ENCODE measurements around the gene OR51A4. TPM values are rescaled to one million over a fixed set of nuclear protein-coding genes. Genes with fewer than 3 reads are reported as not detected.

The OR51A4 gene, protein sequence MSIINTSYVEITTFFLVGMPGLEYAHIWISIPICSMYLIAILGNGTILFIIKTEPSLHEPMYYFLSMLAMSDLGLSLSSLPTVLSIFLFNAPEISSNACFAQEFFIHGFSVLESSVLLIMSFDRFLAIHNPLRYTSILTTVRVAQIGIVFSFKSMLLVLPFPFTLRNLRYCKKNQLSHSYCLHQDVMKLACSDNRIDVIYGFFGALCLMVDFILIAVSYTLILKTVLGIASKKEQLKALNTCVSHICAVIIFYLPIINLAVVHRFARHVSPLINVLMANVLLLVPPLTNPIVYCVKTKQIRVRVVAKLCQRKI
- not detected in 2 replicates for total RNA-seq (2011; cell fraction: chromatin; rRNA removed; ENCODE audit: low replicate concordance)
- not detected in 2 replicates for total RNA-seq (2011; cell fraction: nucleolus; rRNA removed)
- not detected in 2 replicates for total RNA-seq (2011; cell fraction: nucleoplasm; rRNA removed)
- not detected in 2 replicates for total RNA-seq (2014; rRNA removed)
- not detected in 2 replicates for total RNA-seq (2014; rRNA removed; fragmentation: Illumina TruSeq; extraction: Trizol)
- total RNA-seq (2015; rRNA removed; fragmentation: Illumina TruSeq; extraction: Trizol): not detected in 2 replicates
- not detected in 2 replicates for total RNA-seq (2021)
- polyA plus RNA-seq (2011; rRNA removed): not detected in 2 replicates
- polyA plus RNA-seq (2011; cell fraction: cytosol; rRNA removed): not detected in 2 replicates
- not detected in 2 replicates for polyA plus RNA-seq (2011; cell fraction: nucleus; rRNA removed)
- not detected in 2 replicates for polyA plus RNA-seq (2012)
- polyA plus RNA-seq (2014; fragmentation: Illumina TruSeq; extraction: Trizol): not detected in 2 replicates
- not detected for polyA plus RNA-seq (2014; fragmentation: Nextera tagmentation; extraction: Ambion mirVana)
- not detected in 2 replicates for polyA plus RNA-seq (2014; rRNA removed)
- not detected in 2 replicates for polyA minus RNA-seq (2011; rRNA and poly(A)+ RNA removed)
- polyA minus RNA-seq (2011; cell fraction: cytosol; rRNA and poly(A)+ RNA removed): not detected in 2 replicates
- polyA minus RNA-seq (2011; cell fraction: nucleus; rRNA and poly(A)+ RNA removed): not detected in 2 replicates
- not detected for Bru-seq, nascent RNA
- not detected for BruChase-seq, experiment 1, labeled RNA remaining after a 2-hour chase
- BruChase-seq, experiment 2, labeled RNA remaining after a 6-hour chase: not detected
- long read RNA-seq, experiment 1: 0 reads
- long read RNA-seq, experiment 2: 0 reads
- long read RNA-seq, experiment 3: 0 reads

DNA sequence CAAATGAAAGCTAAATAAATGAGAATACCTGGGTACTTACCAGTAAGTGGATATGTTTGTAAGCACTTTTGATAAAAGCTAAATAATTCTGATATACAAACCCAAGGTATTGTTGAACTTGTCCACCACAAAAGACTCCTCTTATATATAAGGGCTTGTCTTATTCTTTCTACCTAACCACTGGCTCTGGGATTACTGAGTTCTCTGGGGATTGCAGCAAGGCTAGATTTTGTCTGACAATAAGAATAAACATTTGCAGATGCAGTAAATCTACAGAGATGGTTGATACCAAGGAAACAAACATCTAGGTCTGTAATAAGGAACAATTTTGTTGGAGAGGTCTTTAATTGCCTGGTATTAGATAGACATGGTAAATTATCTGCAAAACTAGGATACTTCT is at the start of gene OR51A4:
TSS of gene OR51A4 (minus strand) at position 101 of the 400 bp plus-strand sequence. CDS start 505 bp downstream, outside the sequence.
- TF ChIP-seq YBX1 (IDR thresholded peaks at IDR 0.05): no peak
- no peak for TF ChIP-seq PURB (CRISPR knock-in tag; IDR thresholded peaks at IDR 0.05; ENCODE audit: low read depth)
- no TSS peak for BruUV-seq (replicated peaks)
- ATAC-seq (no peak), FAIRE-seq (no peak), DNase-seq (ENCODE audit: extremely low read depth in 1 of 4, low spot score in 3 of 4) (no peak)
- H3K9me3 ChIP-seq (replicated peaks; ENCODE audit: control insufficient read depth, insufficient read depth, low read depth, low read length): no peaks in the 10 kb centered on the region
- intact Hi-C loops (cut with micrococcal nuclease): no loop called here
- ChIA-PET CTCF (ENCODE audit: low intra/inter-chr PET ratio) (no interaction called here), POLR2A (no interaction called here)
- H2AFZ ChIP-seq (ENCODE audit: low read depth, low read length): no peak within 1 kb of the TSS
- no peak within 1 kb of the TSS for H3K4me3 ChIP-seq
- H3K4me1 ChIP-seq (replicated peaks in 1 of 2; ENCODE audit: control insufficient read depth in 2 of 2, insufficient read depth in 2 of 2, low read length in 2 of 2): no peaks in the 10 kb centered on the region
- no peak within 1 kb of the TSS for H3K9ac ChIP-seq (ENCODE audit: insufficient read depth in 1 of 2, low read depth in 2 of 2, low read length in 2 of 2)
- no peaks in the 10 kb centered on the region for H3K36me3 ChIP-seq (ENCODE audit: control insufficient read depth, insufficient read depth, low read length)
- H3K4me2 ChIP-seq (ENCODE audit: insufficient read depth, low read length): no peak within 1 kb of the TSS
- H3K79me2 ChIP-seq (ENCODE audit: control insufficient read depth, insufficient read depth, low read length): no peaks in the 10 kb centered on the region
- H3K9me1 ChIP-seq (ENCODE audit: control insufficient read depth, insufficient read depth, low read length): no peaks in the 10 kb centered on the region
- H4K20me1 ChIP-seq (replicated peaks; ENCODE audit: control insufficient read depth, insufficient read depth, low read length): no peaks in the 10 kb centered on the region
- no peak within 1 kb of the TSS for H3K27ac ChIP-seq (ENCODE audit: extremely low read depth, low read depth, low read length)
- in situ Hi-C loops (cut with MboI): no loop called here
- no peaks in the 10 kb centered on the region for H3K27me3 ChIP-seq (ENCODE audit: control insufficient read depth in 2 of 2, insufficient read depth in 2 of 2, low read length in 2 of 2)

All from K562 (cell line).